GM21526 (cell line): ENCODE measurements around the gene IRF7.
"Not testable (repeated sequence)": the region's sequence is repeated elsewhere in the genome, so short reads cannot be mapped to it uniquely, and the experiment has no call there.

Source experiments
- ATAC-seq: cut with Tn5 transposase; IDR thresholded peaks from one replicate; pipeline ENCODE4 v1.9.1; 2021; ENCODE audit warnings: moderate library complexity; ENCODE audit not compliant: unreplicated experiment, low FRiP score

The IRF7 gene

DNA sequence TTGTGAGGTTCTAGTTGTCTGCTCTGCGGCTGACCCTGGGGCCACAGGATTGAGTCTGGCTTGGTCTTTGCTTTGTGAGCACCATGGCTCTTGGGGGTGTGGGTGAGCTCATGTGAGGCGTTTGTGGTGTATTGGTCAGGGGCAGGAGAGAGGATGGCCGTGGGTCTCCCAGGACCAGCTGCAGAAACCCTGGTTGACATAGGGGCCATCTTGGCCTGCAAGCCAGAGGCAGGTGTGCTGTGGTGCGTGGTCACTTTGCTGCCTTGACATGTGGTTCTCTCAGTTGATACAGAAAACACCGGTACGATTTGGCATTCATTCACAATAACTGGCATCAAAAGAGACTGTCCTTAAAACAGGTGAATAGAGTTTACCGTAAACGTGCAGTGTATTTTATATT lies 28.2 kb downstream of the IRF7 start:
- no peak for ATAC-seq

DNA sequence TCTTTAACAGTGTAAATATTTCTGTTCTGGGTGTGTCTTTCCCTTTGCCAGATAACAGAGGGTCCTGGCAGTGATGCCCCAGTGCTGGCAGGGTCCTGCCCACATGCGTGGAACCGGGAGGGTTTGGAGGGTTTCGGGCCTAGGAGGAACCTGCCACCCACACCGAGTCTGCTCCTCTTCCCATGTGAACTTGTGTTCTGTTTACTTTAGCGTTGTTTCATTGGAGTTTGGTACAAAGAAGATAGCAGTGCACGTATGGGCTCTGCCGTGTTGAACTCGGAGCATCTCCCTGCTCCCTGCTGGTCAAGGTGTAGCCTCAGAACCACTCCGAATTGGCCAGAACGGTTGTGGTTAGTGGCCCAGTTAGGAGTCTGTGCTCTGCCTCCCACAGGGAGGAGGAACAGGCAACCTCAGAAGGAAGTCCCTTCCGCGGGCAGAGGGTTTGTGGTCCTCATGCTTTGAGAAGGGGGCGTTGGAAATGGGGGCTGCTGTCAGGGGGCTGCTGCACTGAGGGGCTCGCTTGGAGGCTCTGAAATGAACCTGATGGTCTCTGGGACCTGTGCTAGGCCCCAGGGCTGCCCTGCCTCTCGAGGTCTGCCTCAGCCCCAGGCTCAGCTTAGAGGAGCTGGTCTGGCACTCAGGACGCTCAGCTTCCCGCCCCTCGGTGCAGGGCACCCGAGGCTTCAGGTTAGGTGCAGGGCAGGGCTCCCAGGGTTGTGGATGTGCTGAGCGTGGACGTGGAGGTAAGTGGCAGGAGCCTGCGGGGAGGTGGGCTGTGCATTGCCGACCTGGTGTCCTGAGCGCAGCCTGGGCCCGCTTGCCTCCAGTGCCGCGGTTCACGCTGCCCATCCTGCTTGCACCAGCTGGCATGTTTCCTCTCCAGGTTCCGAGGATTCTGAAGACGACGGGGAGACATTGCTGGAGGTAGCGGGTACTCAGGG lies 29.1 kb downstream of the IRF7 start:
- no peak for ATAC-seq

DNA sequence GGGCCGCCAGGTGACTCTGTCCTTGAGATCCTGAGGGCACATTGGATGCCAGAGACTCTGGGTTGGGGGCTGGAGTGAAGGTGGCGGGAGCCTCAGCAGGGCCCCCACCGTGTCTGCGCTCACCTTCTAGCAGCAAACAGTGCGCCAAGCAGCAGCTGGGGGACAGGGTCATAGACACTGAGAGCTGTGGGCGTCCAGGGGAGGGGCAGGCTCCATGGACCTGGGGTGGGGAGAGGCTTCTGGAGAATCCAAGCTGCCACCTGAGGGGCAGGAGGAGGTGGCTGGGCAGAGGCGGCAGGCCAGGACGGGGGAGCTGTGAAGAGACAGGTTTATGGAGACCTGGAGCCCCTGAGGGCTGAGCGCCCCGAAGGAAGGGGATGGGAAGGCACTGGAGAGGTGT lies 31.5 kb downstream of the IRF7 start:
- ATAC-seq = no peak

GRCh38 chr11:581752-582151 lies 34.0 kb downstream of the IRF7 start:
- no peak for ATAC-seq

GRCh38 chr11:581342-581741 lies 34.4 kb downstream of the IRF7 start:
- ATAC-seq = no peak

- no peak for ATAC-seq
Measured at GRCh38 chr11:579830-580601, 35.7 kb downstream of the IRF7 start.

- no peak for ATAC-seq
Measured at GRCh38 chr11:578276-579035, 37.3 kb downstream of the IRF7 start.

DNA sequence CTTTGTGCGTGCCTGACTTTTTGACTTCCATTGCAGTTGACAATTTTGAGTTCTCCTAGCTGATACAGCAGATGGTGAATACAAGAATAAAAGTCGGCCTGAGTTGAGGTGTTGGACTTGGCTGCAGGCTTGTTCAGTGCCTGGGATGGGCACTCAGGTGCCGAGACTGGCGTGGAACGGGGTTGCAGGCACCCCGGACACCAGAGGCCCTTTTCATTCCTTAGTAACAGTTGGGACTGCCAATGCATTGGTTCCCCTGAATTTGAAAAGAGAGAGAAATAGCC lies 38.2 kb downstream of the IRF7 start:
- ATAC-seq = no peak

DNA sequence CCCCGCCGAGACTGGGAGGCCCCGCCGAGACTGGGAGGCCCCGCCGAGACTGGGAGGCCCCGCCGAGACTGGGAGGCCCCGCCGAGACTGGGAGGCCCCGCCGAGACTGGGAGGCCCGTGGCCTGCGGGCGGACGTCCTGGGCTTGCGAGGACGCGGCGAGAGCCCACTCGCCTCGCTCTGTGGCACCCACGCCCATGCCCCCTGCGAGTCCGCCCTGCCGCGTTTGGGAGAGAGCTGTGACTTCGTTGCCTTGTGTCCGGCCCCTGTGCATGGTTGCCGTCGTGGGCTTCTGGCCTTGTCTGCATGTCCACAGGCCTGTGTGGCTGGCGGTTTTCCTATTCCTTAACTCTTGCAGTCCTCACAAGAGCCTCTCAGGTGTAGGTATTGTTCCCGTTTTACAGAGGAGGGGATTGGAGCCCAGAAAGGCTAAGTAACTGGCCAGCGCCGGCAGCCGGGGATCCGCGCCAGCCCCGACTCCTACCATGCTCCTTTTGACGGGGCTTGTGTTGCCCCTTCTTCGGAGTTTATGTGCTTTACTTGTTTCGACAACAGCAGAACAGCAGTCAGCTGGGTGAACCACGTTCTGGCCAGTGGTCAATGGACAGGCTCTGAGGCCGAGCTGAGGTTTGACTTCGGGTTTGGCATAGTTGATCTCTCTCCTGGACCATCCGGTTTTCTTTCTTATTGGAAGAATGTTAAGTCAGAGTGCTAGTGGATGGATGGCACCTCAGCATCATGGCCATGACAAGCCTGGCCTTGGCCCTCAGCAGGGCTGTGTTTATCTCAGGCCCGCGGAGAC lies 38.7 kb downstream of the IRF7 start:
- no peak for ATAC-seq

- peak; percentile 65 for ATAC-seq
Measured at GRCh38 chr11:575996-576768, 39.6 kb downstream of the IRF7 start, which contains the start of gene PHRF1. Gene PHRF1, plus strand, starts transcription at chr11:576470. Its CDS starts 5,043 bp downstream, at chr11:581513.

DNA sequence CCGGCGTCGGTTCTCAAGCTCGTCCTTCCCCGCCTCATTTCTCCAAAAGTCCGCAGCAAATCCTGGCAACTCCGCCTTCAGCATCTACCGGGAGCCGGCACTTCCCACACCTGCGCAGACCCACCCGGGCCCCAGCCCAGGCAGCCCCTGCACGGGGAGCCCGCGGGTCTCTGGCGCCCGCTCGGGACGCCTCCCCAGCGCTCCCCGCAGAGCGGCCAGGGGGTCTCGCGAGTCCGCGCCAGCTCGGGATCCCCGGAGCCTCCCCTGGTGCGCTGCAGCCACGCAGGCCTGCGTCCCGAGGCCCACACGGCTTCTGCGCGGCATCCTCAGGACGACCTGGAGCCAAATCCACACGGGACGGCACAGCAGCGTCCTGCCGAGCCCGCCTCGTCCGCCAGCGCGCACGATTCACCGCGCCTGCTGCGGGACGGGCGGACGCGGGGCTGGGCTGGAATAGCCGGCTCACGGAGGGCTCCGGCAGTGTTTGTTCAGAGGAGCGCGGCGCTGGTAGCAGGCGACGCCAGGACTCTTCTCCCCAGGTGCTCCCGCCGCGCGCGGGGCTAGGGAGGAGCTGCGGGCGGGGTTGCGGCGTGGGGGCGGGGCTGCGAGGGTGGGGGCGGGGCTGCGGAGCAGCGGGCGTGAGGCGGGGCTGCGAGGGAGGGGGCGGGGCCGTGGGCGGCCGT lies 40.3 kb downstream of the IRF7 start:
- peak; percentile 35 for ATAC-seq

DNA sequence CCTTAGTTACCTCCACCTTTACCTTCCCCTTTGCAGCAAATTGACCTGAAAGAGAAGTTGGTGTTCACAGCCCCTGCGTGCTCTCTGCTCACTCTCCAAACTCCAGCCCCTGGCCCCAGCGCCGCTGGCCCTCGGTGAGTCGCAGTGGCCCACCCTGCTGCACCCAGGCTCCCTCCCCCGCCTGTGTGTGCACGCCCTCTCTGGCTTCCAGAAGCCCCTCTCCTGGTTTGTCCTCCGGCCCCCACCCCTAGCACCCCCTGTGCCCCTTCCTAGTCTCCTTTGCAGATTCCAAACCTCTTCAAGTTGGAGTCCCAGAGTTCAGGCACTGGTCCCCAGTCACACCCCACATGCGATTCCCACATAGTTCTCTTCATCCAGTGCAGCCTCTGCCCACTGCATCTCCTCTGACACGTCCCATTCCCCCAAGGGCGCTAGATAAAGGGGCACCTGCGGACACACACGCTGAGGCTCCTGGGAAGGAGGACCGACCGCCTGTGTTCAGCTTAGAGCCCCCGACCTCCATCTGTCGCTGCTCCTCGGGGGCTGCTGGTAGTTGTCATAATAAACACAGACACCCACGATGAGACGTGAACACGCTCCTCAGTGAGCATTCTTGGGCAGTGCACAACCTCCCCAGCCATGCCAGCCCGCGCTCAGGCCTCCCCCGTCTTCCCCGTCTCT lies 41.0 kb downstream of the IRF7 start:
- ATAC-seq = no peak

GRCh38 chr11:574031-574570 lies 41.6 kb downstream of the IRF7 start:
- ATAC-seq = not testable (repeated sequence)

- ATAC-seq = no peak
Measured at GRCh38 chr11:573146-573759, 42.5 kb downstream of the IRF7 start.

GRCh38 chr11:571802-572185 lies 44.0 kb downstream of the IRF7 start:
- no peak for ATAC-seq

- ATAC-seq = no peak
Measured at GRCh38 chr11:569158-569885, 46.4 kb downstream of the IRF7 start.
